H7 (cell line): ENCODE measurements around the gene ATAD3C. TPM values are rescaled to one million over a fixed set of nuclear protein-coding genes. Genes with fewer than 3 reads are reported as not detected.
"Not testable (repeated sequence)": the region's sequence is repeated elsewhere in the genome, so short reads cannot be mapped to it uniquely, and the experiment has no call there.

Experiments used
- DNase-seq: peaks from one replicate; pipeline ENCODE4 v3.0.0; 2012
- H3K27me3 ChIP-seq: 2 replicates; pipeline ENCODE4 v1.6.0; 2011; ENCODE audit warnings: mild to moderate bottlenecking, low read length; ENCODE audit not compliant: control insufficient read depth, insufficient read depth
- H3K36me3 ChIP-seq: replicated peaks from 2 replicates; pipeline ENCODE4 v1.5.1; 2011; ENCODE audit warnings: low read length; ENCODE audit not compliant: control insufficient read depth, insufficient read depth
- H3K4me3 ChIP-seq: 2 replicates; pipeline ENCODE4 v1.5.1; 2011; ENCODE audit warnings: low read depth, mild to moderate bottlenecking, control low read depth, low read length, moderate library complexity; ENCODE audit not compliant: insufficient read depth
- total RNA-seq: library from RNA; depleted of rRNA; stranded (reverse); fragments of >200 nt; shearing (Covaris generic); gene quantifications from 2 replicates; pipeline ENCODE4 v1.2.3, GENCODE V29; 2014

The ATAD3C gene
- total RNA-seq, 1 experiment from 2014 or later = 0.14 TPM

DNA sequence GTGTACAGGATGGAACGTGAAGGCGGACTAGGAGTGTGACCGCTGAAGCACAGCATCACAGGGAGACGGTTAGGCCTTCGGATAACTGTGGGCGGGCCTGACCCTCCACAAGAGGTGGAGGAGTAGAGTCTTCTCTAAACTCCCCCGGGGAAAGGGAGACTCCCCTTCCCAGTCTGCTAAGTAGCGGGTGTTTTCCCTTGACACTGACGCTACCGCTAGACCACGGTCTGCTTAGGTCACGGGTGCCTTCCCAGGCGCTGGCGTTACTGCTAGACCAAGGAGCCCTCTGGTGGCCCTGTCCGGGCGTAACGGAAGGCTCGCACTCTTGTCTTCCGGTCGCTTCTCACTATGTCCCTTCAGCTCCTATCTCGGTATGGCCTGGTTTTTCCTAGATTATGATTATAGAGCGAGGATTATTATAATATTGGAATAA, 55.9 kb downstream of the ATAD3C start:
- not testable (repeated sequence) for H3K27me3 ChIP-seq, H3K36me3 ChIP-seq, DNase-seq
- peak overlapping the region; percentile 26 for H3K4me3 ChIP-seq

DNA sequence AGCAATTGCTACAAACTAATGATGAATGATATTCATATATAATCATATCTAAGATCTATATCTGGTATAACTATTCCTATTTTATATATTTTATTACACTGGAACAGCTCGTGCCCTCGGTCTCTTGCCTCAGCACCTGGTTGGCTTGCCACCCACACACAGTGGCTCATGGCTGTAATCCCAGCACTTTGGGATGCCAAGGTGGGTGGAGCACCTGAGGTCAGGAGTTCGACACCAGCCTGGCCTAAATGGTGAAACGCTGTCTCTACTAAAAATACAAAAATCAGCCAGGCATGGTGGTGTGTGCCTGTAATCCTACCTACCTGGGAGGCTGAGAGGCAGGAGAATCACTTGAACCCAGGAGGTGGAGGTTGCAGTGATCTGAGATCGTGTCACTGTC, 56.3 kb downstream of the ATAD3C start:
- not testable (repeated sequence) for H3K4me3 ChIP-seq, DNase-seq, H3K36me3 ChIP-seq, H3K27me3 ChIP-seq

DNA sequence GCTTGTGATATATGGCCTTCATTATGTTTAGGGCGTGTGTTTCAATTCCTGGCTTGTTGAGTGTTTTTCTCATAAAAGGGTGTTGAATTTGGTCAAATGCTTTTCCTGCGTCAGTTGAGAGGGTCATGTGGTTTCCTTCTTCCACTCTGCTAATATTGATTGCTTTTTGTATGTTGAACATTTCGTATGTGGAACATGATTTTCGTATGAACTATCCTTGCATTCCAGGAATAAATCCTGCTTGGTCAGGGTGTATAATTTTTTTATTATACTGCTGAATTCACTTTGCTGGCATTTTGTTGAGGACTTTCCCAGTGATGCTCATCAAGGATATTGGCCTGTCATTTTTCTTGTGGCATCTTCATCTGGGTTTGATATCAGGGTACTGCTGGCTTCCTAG, 57.8 kb downstream of the ATAD3C start:
- Histone ChIP-seq H3K27me3 (no peaks in the 10 kb centered on the region), H3K4me3 (no peak overlapping the region), H3K36me3 (no peaks in the 10 kb centered on the region)
- DNase-seq = no peak

DNA sequence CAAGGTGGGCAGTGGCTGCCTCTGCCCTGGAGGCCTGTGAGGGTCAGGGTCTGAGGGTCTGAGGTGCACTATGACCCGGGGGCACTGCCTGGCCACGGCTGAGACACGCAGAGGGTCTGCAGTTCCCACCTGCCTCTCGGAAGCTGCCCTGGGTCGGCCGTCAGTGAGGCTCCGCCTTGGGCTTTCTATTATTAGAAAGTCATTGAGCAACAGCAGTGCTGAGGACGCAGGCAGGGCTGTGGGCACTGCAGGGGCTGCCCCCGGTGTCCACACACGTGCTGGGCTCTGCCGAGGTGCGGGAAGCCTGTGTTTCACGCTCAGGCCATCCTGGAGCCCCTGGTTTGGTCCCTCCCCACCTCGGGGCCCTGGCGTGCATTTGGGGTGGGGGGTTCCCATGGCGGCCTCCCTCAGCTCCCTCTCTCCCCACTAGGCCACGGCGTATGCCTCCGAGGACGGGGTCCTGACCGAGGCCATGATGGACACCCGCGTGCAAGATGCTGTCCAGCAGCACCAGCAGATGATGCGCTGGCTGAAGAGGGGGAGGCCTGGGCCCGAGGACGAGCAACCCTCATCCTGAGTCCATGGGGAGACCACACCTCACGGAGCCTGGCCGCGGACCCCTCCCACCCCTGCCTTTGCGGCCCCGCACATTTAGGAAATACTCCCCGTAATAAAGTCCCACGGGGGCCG, 59.4 kb downstream of the ATAD3C start:
- not testable (repeated sequence) for DNase-seq, H3K36me3 ChIP-seq

DNA sequence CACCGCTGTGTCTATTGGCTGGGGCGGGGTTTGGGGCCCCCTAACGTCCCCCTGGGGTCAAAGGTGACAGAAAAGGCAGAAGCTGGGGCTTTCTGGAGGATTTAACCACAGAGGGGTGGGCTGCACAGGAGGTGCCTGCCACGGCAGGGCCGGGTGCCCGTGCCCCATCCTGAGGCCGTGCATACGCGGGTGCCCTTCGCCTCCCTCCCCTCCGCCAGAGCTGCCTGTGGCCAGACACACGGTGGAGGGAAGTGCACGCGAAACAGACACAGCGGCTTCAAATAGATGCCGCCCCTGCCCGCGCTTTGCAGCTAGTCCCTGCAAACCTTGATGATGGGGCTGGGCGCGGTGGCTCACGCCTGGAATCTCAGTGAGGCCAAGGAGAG, 60.0 kb downstream of the ATAD3C start:
- not testable (repeated sequence) for DNase-seq, H3K4me3 ChIP-seq, H3K36me3 ChIP-seq, H3K27me3 ChIP-seq

More for the DNA sequence above, 59.4 kb downstream of the ATAD3C start:
- not testable (repeated sequence) for H3K4me3 ChIP-seq, H3K27me3 ChIP-seq

DNA sequence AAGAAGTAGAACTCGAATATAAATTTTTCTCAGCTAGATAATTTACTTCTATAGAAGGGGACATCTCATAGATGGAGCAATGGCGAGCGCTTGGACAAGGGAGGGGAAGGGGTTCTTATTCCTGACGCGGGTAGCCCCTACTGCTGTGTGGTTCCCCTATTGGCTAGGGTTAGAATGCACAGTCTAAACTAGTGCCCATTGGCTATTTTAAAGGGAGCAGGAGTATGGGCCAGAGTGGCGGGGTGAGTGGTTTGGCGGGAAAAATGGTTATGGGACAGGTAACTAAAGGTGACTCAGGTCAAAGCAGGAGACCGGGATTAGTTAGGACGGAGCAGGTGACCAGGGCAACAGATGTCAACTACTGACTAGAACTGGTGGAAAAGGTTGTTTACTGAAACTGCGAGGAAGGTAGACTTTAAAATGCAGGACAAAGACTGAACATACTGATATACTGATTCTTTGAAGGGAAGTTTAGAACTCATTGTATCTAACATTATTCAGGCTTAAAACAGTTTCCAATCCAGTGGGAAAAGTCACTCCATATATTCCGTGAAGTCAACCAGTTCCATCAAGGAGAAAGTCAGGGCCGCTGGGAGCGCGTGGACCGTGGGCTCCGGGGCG, 61.5 kb downstream of the ATAD3C start:
- peak overlapping the region; percentile 91 for H3K4me3 ChIP-seq
- no peaks in the 10 kb centered on the region; the same call in 1 of the 2 replicates for H3K36me3 ChIP-seq
- peak; percentile 63 for DNase-seq
- no peaks in the 10 kb centered on the region for H3K27me3 ChIP-seq

DNA sequence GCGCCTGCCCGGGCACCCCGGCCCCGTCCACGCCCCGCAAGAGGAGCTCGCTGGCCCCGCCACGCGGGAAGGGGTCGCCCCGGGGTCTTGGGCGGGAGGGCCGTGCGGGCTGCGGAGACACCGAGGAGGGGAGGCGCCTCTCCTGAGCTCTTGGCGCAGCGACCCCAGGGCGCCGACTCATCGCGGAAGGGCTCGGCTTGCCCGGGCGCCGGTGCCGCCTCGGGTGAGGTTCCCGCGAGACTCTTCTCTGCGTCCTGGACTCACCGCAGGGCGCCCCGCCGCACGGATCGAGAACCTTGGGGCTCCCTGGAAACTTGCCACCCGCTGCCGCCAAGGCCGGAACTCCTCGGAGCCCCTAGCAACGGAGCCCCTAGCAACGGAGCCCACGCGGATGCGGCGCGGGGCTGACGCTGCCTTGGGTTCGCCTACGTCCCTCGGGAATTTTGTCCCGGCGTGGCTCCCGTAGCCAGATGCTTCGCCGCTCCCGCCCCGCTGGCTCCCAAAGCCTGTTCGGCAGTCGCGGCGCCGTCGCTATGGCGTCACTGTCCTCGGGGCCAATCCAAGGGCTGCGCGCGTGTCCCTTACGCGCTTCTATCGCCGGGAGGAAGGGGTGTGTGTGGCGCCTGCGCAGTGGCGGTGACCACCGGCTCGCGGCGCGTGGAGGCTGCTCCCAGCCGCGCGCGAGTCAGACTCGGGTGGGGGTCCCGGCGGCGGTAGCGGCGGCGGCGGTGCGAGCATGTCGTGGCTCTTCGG, 62.2 kb downstream of the ATAD3C start, which contains the start of gene ATAD3A:
Gene ATAD3A, plus strand, starts transcription at position 630 of the 753 bp plus-strand sequence. Its CDS starts 107 bp downstream, at position 737.
- Histone ChIP-seq H3K27me3 (no peaks in the 10 kb centered on the region), H3K36me3 (no peaks in the 10 kb centered on the region; the same call in 1 of the 2 replicates), H3K4me3 (peak within 1 kb of the TSS; percentile 91)
- peak; percentile 99 for DNase-seq

DNA sequence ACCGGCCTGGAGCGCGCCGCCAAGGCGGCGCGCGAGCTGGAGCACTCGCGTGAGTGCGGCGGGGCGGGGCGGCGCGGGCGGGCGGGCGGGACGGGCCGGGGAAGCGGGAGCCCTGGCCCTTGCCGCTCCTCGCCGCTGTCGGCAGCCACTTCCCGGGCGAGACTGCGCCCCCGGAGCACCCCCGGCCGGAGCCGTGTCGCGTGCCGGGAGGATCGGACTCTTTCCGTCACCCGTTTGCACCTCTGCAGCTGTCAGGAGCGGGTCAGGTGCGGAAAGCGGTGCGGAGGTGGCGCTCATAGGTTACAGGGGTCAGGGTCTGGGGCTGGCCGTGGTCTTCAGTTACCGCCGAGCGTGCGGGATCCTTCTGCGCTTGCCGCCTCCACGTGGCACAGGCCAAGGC, 62.9 kb downstream of the ATAD3C start:
- DNase-seq = peak; percentile 38
- peak overlapping the region; percentile 91 for H3K4me3 ChIP-seq
- H3K36me3 ChIP-seq, H3K27me3 ChIP-seq: not testable (repeated sequence)

DNA sequence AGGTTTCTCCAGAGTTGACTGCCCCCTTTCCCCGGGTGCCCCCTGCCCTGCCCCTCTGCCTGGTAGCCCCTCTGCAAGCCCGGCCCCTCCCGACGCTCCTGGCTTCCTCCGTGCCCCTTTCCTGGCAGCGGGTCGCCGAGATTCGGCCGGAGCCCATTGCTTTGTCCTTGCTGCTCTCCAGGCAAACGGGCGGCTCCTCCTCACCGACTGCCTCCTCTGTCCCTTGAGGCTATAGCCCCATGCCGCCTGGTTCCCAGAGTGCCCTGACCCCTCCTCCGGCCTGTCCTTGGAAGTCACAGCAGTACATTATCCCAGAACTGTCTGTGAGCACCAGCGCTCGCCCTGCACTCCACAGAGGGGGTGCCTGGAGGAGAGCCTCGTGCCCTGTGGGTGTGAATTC, 64.2 kb downstream of the ATAD3C start:
- not testable (repeated sequence) for DNase-seq, H3K36me3 ChIP-seq, H3K27me3 ChIP-seq, H3K4me3 ChIP-seq

DNA sequence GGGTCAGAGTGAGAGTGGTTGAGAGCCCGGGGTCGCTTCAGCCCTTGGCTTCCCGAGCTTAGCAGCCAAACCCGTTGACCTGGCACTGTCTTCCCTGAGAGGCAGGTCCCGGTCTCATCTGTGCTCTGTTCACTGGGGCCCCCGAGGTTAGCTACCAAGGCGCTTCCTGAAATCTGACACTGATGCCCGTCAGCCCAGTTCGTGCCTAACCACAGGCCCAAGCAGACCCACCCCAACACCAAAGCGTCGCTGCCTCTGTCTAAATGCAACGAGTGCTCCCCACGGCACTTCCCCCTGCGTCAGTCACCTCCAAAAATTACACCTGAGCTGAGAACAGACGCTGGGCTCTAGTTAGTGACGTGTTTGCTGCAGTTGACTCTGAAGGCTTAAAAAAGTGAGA, 64.9 kb downstream of the ATAD3C start:
- not testable (repeated sequence) for DNase-seq, H3K27me3 ChIP-seq, H3K4me3 ChIP-seq, H3K36me3 ChIP-seq

DNA sequence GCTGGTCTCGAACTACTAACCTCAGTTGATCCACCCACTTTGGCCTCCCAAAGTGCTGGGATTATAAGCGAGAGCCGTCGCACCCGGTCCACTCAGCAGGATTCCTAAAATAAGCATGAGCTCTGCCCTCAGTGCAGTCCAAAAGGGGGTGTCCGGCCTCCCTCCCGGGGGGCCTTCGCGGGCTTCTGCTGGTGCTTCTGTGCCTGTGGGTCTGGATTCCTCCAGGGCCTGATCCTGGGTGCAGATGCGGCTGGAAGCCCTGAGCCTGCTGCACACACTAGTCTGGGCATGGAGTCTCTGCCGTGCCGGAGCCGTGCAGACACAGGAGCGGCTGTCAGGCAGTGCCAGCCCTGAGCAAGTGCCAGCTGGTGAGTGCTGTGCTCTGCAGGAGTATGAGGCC, 67.4 kb downstream of the ATAD3C start:
- DNase-seq = peak; percentile 26
- not testable (repeated sequence) for H3K36me3 ChIP-seq, H3K4me3 ChIP-seq, H3K27me3 ChIP-seq

DNA sequence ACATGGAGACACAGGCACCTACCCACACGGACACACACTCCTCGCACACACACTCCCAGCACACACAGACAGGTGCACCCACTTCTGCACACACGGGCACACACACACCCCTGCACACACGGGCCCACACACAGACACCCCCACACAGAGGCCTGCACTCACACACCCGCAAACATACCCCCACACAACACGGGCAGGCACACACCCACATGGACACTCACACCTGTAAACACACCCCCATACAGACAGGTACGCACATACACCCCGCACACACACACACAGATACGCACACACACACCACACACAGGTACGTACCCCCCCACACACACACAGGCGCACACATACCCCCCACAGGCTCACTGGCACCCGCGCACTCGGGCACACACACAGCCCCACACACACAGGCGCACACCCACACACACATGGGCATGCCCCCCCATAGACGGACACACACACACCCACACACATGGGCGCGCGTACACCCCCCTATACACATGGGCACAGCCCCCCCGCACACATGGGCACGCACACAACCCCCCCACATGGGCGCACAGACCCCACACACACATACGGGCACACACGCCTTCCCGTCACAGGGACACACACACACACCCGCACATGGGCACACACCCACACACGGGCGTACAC, 68.6 kb downstream of the ATAD3C start:
- Histone ChIP-seq H3K36me3 (peaks cover 2% of the 10 kb centered on the region), H3K4me3 (no peak overlapping the region), H3K27me3 (no peaks in the 10 kb centered on the region)
- DNase-seq = peak; percentile 30

DNA sequence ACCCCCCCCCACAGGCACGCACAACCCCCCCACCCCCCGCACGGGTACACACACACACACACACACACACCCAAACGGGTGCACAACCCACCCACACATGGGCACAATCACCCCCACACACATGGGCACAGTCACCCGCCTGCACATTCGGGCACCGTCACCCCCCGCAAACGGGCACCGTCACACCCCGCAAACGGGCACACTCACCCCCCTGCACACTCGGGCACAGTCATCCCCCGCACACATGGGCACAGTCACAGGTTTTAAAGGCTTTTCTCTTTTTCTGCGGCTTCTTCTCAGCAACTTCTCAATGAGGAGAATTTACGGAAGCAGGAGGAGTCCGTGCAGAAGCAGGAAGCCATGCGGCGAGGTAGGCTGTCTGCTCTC, 69.1 kb downstream of the ATAD3C start:
- not testable (repeated sequence) for H3K4me3 ChIP-seq, H3K36me3 ChIP-seq, H3K27me3 ChIP-seq
- DNase-seq = peak; percentile 49
